Activated T-helper 2 cell treated with anti-CD3 and anti-CD28 coated beads, Interferon-gamma antibody, Interleukin-2, Interleukin-4, amounts not matched to agents 10 μg/mL and 5 μg/mL and 100 μg/mL, durations not matched to agents 14 hours and 24 hours and 36 hours (primary cell): ENCODE data around the gene PACS2. TPM values are rescaled to one million over a fixed set of nuclear protein-coding genes. Genes with fewer than 3 reads are reported as not detected.
"Not testable (repeated sequence)": the region's sequence is repeated elsewhere in the genome, so short reads cannot be mapped to it uniquely, and the experiment has no call there.

Experiments
- DNase-seq: peaks from one replicate; pipeline ENCODE4 v3.0.0; 2021; ENCODE audit warnings: low spot score
- H3K27ac Mint-ChIP-seq: one replicate; pipeline ENCODE4 v1.8.0; 2021; ENCODE audit warnings: mixed read lengths
- H3K27me3 Mint-ChIP-seq: one replicate; pipeline ENCODE4 v1.8.0; 2021; ENCODE audit warnings: low read depth, mixed read lengths
- H3K36me3 Mint-ChIP-seq: one replicate; pipeline ENCODE4 v1.8.0; 2021; ENCODE audit warnings: low read depth, mixed read lengths
- H3K4me1 Mint-ChIP-seq: one replicate; pipeline ENCODE4 v1.8.0; 2021; ENCODE audit warnings: low read depth, mixed read lengths
- H3K4me3 Mint-ChIP-seq: one replicate; pipeline ENCODE4 v1.8.0; 2021; ENCODE audit warnings: low read depth, mild to moderate bottlenecking, moderate library complexity, mixed read lengths
- H3K9me3 Mint-ChIP-seq: one replicate; pipeline ENCODE4 v1.8.0; 2021; ENCODE audit warnings: mixed read lengths
- intact Hi-C: fragments of 100-400 bp; cut with micrococcal nuclease; formaldehyde crosslinking; loops from one replicate; pipeline ENCODE4 v1.15.1; 2023
- total RNA-seq: library from RNA; stranded (reverse); gene quantifications from 2 replicates; pipeline ENCODE4 v1.2.3, GENCODE V29; 2022

PACS2 gene
- total RNA-seq, 1 donor from 2014 or later = 35.2 TPM

DNA sequence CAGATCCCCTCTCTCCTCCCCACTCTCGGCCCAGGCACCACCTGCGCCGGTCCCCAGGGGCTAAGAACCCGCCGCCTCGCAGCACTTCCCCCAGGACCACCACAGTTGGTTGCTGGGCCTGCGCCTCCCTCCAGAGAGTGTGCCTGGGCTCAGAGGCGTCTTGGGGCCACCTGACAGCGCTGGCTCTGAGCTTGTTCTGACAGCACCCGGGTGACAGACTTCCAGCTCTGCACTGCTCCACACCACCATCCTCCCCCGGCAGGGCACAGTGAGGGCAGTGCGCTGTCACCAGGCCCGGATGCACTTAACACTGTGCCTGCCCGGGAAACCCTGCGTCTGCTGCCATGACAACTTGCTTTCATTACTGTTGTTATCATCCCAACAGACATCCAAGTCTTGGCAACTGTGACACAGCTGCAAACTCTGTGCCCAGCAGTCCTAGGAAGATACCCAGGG is 20.4 kb upstream of the PACS2 start:
- no peaks in the 10 kb centered on the region for H3K27me3 Mint-ChIP-seq
- H3K36me3 Mint-ChIP-seq = peaks cover 15% of the 10 kb centered on the region
- H3K9me3 Mint-ChIP-seq = no peaks in the 10 kb centered on the region
- intact Hi-C loops = loop anchor here (10.0 kb wide), 1 partner anchor 229 kb away; the partner anchor contains the start of gene GPR132
- peaks cover 35% of the 10 kb centered on the region for H3K4me1 Mint-ChIP-seq
- DNase-seq = peak; percentile 73
- H3K4me3 Mint-ChIP-seq = peak overlapping the region; percentile 45
- peak overlapping the region; percentile 96 for H3K27ac Mint-ChIP-seq

DNA sequence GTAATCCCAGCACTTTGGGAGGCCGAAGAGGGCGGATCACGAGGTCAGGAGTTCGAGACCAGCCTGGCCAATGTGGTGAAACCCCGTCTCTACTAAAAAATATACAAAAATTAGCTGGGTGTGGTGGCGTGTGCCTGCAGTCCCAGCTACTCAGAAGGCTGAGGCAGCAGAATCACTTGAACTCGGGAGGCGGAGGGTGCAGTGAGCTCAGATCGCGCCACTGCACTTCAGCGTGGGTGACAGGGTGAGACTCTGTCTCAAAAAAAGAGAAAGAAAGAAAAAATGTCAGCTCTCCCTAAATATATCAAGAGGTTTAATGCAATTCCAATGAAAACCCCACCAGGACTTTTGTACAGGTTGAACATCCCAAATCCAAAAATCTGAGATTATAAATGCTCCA is 17.2 kb upstream of the PACS2 start:
- intact Hi-C loops = loop anchor here (10.0 kb wide), 1 partner anchor 233 kb away; the partner anchor contains the start of gene GPR132
- H3K36me3 Mint-ChIP-seq = peaks cover 21% of the 10 kb centered on the region
- H3K4me3 Mint-ChIP-seq, H3K9me3 Mint-ChIP-seq, DNase-seq, H3K27me3 Mint-ChIP-seq, H3K27ac Mint-ChIP-seq: not testable (repeated sequence)
- H3K4me1 Mint-ChIP-seq = peaks cover 38% of the 10 kb centered on the region

DNA sequence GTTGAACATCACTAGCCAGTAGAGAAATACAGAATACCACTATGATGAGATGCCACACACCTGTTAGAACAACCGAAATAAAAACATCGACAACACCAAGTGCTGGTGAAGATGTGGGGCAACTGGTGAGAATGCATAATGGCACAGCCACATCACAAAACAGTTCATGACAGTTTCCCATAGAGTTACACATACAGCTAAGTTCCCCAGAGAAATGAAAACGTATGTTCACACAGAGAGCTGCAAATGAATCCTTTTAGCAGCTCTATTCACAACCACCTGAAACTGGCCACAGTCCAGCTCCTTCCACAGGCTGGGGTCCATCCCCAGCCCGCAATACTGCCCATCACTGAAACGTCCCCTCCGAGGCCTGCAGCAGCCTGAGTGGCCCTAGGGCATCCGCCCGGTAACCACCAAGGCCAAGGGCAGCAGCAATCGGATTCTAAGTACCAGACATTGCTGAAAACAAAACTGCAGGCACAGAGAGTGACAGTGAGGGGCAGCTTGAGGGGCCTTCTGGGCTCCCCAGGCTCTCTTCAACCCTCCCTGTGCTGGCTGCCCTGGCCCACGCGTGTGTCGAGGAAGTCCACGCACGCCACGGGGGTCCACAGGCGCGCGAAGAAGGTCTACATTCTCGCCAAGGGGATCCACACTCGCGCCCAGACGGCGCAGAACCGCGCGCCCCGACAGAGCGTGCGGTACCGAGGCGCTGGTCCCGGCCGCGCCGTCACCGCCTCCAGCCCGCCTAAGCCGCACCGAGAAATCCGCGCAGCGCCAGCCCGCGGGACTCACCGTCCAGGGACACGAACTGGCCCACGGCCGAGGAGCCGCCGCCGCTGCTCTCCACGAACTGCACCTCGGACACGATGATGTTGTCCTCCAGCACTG is 14.7 kb upstream of the PACS2 start:
- H3K36me3 Mint-ChIP-seq = peaks cover 21% of the 10 kb centered on the region
- intact Hi-C loops = loop anchor here (10.0 kb wide), 1 partner anchor 235 kb away; the partner anchor contains the start of gene GPR132
- H3K4me3 Mint-ChIP-seq = peak overlapping the region; percentile 88
- peaks cover 21% of the 10 kb centered on the region for H3K4me1 Mint-ChIP-seq
- no peaks in the 10 kb centered on the region for H3K27me3 Mint-ChIP-seq
- H3K27ac Mint-ChIP-seq = peak overlapping the region; percentile 86
- no peaks in the 10 kb centered on the region for H3K9me3 Mint-ChIP-seq
- no peak for DNase-seq

DNA sequence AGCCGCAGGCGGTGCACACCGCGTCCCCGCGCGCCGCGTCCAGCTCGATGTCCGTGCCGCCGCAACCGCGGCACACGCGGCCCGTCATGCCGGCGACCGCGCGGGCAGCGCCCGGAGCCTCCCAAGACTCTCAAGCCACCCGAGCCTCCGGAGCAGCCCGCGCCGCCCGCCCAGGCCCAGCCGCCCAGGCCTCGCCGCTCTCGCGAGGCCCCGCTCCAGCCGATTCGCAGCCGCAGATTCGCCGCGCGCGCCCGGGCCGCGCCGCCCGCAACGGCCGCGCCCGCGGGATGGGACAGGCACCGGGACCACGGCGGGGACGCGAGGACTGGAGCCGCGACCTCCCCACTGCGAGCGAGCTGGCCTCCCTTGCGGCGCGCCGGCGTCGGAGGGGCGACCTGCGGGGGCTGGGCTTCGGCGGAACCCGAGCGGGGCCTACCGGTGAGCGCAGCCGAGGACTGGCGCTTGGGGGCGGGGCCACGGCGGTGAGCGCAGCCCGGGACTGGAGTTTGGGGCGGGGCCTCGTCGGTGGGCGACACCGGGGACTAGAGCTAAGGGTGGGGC is 13.9 kb upstream of the PACS2 start, which contains the start of gene BRF1:
BRF1 (minus strand) TSS at position 460 of the 561 bp plus-strand sequence; CDS start at position 88, 372 bp downstream.
- peak; percentile 97 for DNase-seq
- H3K4me1 Mint-ChIP-seq = peaks cover 25% of the 10 kb centered on the region
- H3K27me3 Mint-ChIP-seq = no peaks in the 10 kb centered on the region
- H3K9me3 Mint-ChIP-seq = no peaks in the 10 kb centered on the region
- H3K27ac Mint-ChIP-seq = peak within 1 kb of the TSS; percentile 92
- peak within 1 kb of the TSS; percentile 90 for H3K4me3 Mint-ChIP-seq
- intact Hi-C loops = loop anchor here (1.0 kb wide), 3 partner anchors 14 to 279 kb away; partner anchors contain the start of genes CDCA4, PACS2 and TEDC1
- H3K36me3 Mint-ChIP-seq = peaks cover 19% of the 10 kb centered on the region

DNA sequence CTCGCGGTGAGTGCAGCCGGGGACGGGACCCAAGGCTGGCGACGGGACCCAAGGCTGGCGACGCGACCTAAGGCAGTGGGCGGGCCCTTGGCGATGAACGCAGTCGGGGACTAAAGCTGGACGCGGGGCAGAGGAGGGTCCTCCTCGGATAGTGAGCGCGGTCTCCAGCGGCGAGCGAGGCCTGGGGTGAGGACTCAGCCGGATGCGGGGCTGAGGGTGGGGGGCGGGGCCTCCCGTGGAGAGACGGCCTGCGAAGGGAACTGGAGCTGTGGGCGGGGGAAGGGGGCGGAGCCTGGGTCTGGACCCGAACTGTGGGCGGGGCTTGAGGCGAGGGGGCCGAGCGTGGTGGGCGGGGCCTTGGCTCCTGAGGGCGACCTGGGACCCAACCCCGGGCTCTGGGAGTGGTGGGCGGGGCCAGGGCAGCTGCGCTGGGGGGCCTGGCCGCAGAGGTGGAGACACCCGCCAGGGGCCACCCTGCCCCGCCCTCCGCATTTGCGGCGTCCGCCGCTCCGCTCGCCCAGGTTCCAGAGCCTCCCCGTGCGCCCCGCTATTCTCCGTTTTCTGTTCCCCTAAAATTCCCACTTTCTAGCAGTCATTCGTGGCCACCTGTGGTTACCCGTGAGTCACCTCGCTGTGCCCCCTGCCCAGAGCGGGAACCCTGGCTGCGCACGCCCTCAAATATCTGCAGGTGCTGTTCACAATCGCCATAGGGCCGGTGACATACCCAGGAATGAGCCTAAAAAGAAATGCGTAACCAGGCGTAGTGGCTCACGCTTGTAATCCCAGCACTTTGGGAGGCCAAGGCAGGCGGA is 13.2 kb upstream of the PACS2 start:
- peak; percentile 95 for DNase-seq
- Mint-ChIP-seq H3K27me3 (no peaks in the 10 kb centered on the region), H3K36me3 (peaks cover 19% of the 10 kb centered on the region), H3K27ac (peak overlapping the region; percentile 92), H3K4me3 (peak overlapping the region; percentile 90), H3K9me3 (no peaks in the 10 kb centered on the region), H3K4me1 (peaks cover 25% of the 10 kb centered on the region)
- intact Hi-C loops = loop anchor here (1.0 kb wide), 3 partner anchors 13 to 280 kb away; partner anchors contain the start of genes CDCA4, PACS2 and TEDC1

DNA sequence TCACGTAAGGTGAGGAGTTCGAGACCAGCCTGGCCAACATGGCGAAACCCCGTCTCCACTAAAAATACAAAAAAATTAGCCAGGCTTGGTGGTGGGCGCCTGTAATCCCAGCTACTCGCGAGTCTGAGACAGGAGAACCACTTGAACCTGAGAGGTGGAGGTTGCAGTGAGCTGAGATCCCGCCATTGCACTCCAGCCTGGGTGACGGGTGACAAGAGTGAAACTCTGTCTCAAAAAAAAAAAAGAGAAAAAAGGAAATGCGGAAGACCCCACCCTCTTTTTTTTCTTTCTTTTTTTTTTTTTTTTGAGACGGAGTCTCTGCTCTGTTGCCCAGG is 12.7 kb upstream of the PACS2 start:
- Mint-ChIP-seq H3K36me3 (peaks cover 16% of the 10 kb centered on the region), H3K4me3 (peak overlapping the region; percentile 90), H3K4me1 (peaks cover 25% of the 10 kb centered on the region)
- H3K27ac Mint-ChIP-seq, H3K27me3 Mint-ChIP-seq, H3K9me3 Mint-ChIP-seq, DNase-seq: not testable (repeated sequence)
- intact Hi-C loops = loop anchor here (1.0 kb wide), 3 partner anchors 12 to 281 kb away; partner anchors contain the start of genes CDCA4, PACS2 and TEDC1

DNA sequence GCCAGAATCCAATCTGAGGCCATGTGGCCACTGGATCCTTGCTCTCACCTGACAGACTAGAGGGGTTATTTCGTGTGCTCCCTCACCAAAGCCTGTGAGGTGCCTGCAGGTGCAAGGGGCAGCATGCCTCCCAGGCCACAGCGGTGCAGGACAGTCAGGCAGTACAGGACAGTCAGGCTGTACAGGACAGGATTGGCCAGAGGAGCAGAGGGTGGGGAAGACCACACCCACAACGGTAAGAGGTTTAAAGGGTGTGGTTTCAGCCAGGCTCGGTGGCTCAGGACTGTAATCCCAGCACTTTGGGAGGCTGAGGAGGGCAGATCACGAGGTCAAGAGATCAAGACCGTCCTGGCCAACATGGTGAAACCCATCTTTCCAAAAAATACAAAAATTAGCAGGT is 10.6 kb upstream of the PACS2 start:
- no peak overlapping the region for H3K27ac Mint-ChIP-seq
- H3K36me3 Mint-ChIP-seq = peaks cover 10% of the 10 kb centered on the region
- no peak overlapping the region for H3K4me3 Mint-ChIP-seq
- no peaks in the 10 kb centered on the region for H3K9me3 Mint-ChIP-seq
- peaks cover 25% of the 10 kb centered on the region for H3K4me1 Mint-ChIP-seq
- intact Hi-C loops = no loop called here
- H3K27me3 Mint-ChIP-seq = no peaks in the 10 kb centered on the region
- no peak for DNase-seq

DNA sequence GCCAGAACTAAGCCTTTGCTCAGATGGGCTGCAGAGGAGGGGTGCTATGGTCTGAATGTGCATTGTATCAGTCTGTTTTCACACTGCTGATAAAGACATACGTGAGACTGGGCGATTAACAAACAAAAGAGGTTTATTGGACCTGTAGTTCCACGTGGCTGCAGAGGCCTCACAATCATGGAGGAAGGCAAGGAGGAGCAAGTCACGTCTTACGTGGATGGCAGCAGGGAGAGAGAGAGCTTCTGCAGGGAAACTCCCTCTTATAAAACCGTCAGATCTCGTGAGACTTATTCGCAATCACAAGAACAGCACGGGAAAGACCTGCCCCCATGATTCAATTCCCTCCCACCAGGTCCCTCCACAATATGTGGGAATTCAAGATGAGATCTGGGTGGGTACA is 10.0 kb upstream of the PACS2 start:
- Mint-ChIP-seq H3K4me3 (no peak overlapping the region), H3K9me3 (no peaks in the 10 kb centered on the region), H3K27me3 (no peaks in the 10 kb centered on the region), H3K36me3 (peaks cover 8% of the 10 kb centered on the region), H3K4me1 (peaks cover 22% of the 10 kb centered on the region), H3K27ac (no peak overlapping the region)
- intact Hi-C loops = no loop called here
- DNase-seq = no peak

DNA sequence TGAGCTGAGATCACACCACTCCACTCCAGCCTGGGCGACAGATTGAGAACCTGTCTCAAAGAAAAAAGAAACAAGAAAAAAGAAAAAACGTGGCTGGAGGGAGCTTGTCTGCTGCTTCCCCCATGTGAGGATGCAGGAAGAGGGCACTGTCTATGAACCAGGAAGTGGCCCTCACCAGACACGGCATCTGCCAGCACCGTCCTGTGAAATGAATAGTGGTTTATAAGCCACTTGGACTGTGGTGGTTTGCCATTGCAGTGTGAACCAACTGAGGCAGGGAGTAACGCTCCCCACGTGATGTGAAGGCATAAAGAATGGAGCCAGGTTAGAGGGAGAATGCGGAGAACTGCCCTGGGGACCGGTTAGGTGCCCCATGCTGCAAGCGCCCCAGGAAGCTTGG is 9.2 kb upstream of the PACS2 start:
- intact Hi-C loops = no loop called here
- Mint-ChIP-seq H3K9me3 (no peaks in the 10 kb centered on the region), H3K36me3 (peaks cover 4% of the 10 kb centered on the region), H3K27me3 (no peaks in the 10 kb centered on the region), H3K27ac (peak overlapping the region; percentile 72), H3K4me3 (no peak overlapping the region), H3K4me1 (peaks cover 18% of the 10 kb centered on the region)
- DNase-seq = no peak

DNA sequence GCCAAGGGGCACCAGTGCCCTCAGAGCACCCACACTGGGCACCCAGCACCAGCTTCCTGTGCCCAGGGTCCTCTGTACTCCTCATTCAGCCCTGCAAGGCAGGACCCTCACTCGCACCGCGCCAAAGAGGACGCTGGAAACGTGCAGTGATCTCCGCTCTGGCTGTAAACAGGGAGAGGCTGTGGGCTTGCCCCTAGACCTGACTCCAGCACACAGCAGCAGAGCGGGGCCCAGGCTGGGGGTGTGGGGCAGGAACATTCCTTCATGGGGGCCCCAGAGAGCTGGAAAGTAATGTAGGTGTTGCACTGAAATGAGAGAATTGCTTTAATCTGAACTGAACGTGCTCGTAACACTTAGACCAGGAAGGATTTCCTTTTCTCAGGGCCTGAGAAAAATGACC is 8.8 kb upstream of the PACS2 start:
- no peak for DNase-seq
- peaks cover 4% of the 10 kb centered on the region for H3K36me3 Mint-ChIP-seq
- H3K4me1 Mint-ChIP-seq = peaks cover 18% of the 10 kb centered on the region
- intact Hi-C loops = no loop called here
- no peaks in the 10 kb centered on the region for H3K27me3 Mint-ChIP-seq
- H3K9me3 Mint-ChIP-seq = no peaks in the 10 kb centered on the region
- H3K27ac Mint-ChIP-seq = no peak overlapping the region
- no peak overlapping the region for H3K4me3 Mint-ChIP-seq

DNA sequence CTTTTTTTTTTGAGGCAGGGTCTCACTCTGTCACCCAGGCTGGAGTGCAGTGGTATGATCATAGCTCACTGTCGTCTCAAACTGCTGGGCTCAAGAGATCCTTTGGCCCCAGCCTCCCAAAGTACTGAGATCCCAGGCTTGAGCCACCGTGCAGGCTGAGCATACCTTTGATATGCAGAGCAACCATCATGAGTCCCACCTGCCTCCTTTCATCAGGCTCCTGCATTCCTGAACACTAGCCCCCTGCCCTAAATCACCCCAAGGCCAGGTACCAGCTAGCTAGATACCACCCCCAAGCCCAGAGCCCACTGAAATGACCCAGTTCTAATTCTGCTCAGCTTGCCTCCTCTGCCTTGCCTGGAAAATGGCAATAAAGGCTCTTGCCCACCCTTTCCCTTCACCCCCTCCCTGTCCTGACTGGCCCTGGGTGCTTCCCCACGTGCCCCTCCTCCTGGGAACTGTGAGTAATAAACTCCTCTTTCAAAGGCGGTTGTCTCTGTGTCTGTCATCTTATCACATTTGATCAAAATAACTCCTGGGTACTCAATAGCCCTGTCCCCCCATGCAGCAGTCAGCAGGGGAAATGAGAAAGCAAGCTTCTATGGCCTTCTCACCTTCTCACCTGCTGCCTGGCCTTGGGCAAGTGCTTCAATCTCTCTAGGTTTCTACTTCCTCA is 7.4 kb upstream of the PACS2 start:
- peaks cover 4% of the 10 kb centered on the region for H3K36me3 Mint-ChIP-seq
- intact Hi-C loops = no loop called here
- H3K9me3 Mint-ChIP-seq = no peaks in the 10 kb centered on the region
- no peak for DNase-seq
- no peak overlapping the region for H3K4me3 Mint-ChIP-seq
- H3K4me1 Mint-ChIP-seq = peaks cover 16% of the 10 kb centered on the region
- H3K27me3 Mint-ChIP-seq = no peaks in the 10 kb centered on the region
- no peak overlapping the region for H3K27ac Mint-ChIP-seq

DNA sequence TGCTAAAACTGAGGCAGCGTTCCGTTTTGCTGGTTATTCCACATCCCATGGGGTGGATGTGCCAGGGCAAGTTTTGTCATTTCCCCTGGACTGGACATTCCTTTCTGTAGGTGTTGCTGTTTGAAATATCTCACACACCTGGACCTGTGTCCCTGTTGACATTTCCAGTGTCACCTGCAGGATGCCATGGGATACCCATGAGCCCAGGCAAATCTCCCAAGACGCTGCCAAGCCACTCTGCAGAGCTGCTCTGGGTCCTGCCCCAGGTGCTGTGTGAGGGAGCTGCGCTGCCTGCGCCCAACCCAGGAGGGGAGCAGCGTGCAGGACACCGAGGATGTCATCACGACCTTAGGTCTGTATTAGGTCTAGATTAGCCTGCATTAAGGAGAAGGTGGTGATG is 5.2 kb upstream of the PACS2 start:
- no peaks in the 10 kb centered on the region for H3K27me3 Mint-ChIP-seq
- intact Hi-C loops = no loop called here
- H3K27ac Mint-ChIP-seq = no peak overlapping the region

More for the DNA sequence above, 5.2 kb upstream of the PACS2 start:
- Mint-ChIP-seq H3K9me3 (no peaks in the 10 kb centered on the region), H3K4me1 (peaks cover 18% of the 10 kb centered on the region), H3K36me3 (no peaks in the 10 kb centered on the region), H3K4me3 (no peak overlapping the region)
- DNase-seq = no peak
